Epithelial cell of proximal tubule (primary cell): ENCODE results near the gene PIK3C2A. TPM values are rescaled to one million over a fixed set of nuclear protein-coding genes. Genes with fewer than 3 reads are reported as not detected.
"Not testable (repeated sequence)": the region's sequence is repeated elsewhere in the genome, so short reads cannot be mapped to it uniquely, and the experiment has no call there.

Experiments
- DNase-seq: peaks from one replicate; pipeline ENCODE4 v3.0.0-alpha.2; 2011; ENCODE audit warnings: low read depth
- H3K4me3 ChIP-seq: 2 replicates; pipeline ENCODE4 v1.5.1; 2011; ENCODE audit warnings: low read depth, mild to moderate bottlenecking, low read length
- total RNA-seq: library from RNA; depleted of rRNA; stranded (reverse); fragments of >200 nt; gene quantifications from 2 replicates; pipeline ENCODE4 v1.2.3, GENCODE V29; 2015
- TF ChIP-seq, protein P1 (sequence below): conservative IDR thresholded peaks from 2 replicates; pipeline ENCODE4 v1.5.1; 2012; ENCODE audit warnings: low read depth, mild to moderate bottlenecking, low read length

Gene PIK3C2A
- total RNA-seq, 1 donor from 2014 or later: 37.5 TPM

DNA sequence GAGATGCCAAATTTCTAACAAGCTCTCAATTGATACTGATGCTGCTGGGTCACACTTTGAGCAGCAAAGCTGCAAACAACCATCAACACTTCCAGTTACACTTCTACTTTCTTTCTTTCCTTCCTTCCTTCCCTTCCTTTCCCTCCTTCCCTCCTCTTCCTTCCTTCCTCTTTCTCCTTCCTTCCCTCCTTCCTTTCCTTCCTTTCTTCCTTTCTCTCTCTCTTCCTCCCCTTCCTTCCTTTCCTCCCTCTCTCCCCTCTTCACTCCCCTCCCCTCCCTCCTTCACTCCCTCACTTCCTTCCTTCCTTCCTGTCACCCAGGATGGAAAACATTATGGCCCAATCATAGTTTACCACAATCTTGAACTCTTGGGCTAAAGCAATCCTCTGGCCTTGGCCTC is 33.0 kb upstream of the PIK3C2A start:
- no peak overlapping the region for H3K4me3 ChIP-seq
- DNase-seq: no peak

DNA sequence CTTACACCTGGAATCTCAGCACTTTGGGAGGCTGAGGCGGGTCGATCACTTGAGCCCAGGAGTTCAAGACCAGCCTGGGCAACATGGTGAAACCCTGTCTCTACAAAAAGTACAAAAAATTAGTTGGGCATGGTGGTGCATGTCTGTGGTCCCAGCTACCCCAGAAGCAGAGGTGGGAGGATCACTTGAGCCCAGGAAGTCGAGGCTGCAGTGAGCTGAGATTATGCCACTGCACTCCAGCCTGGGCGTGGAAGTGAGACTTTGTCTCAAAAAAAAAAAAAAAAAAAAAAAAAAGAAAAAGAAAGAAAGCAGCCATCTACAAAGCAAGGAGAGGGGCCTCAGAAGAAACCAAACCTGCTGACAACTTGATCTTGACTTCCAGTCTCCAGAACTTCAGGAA is 32.1 kb upstream of the PIK3C2A start:
- H3K4me3 ChIP-seq, DNase-seq: not testable (repeated sequence)

More for the DNA sequence above, 33.0 kb upstream of the PIK3C2A start:
- TF ChIP-seq, protein P1, sequence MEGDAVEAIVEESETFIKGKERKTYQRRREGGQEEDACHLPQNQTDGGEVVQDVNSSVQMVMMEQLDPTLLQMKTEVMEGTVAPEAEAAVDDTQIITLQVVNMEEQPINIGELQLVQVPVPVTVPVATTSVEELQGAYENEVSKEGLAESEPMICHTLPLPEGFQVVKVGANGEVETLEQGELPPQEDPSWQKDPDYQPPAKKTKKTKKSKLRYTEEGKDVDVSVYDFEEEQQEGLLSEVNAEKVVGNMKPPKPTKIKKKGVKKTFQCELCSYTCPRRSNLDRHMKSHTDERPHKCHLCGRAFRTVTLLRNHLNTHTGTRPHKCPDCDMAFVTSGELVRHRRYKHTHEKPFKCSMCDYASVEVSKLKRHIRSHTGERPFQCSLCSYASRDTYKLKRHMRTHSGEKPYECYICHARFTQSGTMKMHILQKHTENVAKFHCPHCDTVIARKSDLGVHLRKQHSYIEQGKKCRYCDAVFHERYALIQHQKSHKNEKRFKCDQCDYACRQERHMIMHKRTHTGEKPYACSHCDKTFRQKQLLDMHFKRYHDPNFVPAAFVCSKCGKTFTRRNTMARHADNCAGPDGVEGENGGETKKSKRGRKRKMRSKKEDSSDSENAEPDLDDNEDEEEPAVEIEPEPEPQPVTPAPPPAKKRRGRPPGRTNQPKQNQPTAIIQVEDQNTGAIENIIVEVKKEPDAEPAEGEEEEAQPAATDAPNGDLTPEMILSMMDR: no peak

DNA sequence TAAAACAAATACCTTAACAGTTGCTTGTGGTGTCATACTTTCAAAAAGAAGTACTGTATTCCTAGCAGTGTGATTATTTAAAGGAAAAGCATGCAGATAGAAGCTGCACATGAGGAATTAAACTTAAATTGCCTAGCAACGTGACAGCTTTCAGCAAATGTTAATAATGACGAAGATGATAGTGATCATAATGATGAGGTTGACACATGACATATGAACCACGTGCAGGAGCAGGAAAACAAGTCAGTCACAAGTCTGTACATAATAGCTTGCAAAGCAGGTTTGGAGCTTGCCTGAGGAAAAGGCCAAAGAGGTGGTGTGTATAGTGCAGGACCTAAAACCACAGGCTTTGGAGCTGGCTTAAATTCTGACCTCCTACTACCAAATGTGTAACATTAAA is 30.6 kb upstream of the PIK3C2A start:
- no peak for DNase-seq
- TF ChIP-seq, protein P1: no peak
- no peak overlapping the region for H3K4me3 ChIP-seq

DNA sequence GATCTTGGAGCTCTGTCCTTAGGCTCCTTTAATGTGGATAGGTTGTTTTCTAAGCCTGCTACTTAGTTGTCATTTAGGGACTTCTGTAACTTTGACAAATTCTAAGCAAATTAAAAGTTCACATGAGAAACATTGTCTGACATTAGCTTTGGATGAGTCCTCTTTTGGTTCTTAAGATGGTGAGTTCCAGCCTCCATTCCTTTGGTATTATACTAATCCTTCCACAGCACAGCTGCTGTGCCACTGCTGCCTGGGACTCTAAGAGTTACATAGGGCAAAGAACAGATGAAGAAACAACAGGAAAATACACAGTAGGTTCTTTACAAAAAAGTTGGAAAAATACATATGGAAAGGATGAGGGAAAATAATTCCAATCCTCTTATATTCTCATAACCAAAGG is 25.3 kb upstream of the PIK3C2A start:
- TF ChIP-seq, protein P1: no peak

DNA sequence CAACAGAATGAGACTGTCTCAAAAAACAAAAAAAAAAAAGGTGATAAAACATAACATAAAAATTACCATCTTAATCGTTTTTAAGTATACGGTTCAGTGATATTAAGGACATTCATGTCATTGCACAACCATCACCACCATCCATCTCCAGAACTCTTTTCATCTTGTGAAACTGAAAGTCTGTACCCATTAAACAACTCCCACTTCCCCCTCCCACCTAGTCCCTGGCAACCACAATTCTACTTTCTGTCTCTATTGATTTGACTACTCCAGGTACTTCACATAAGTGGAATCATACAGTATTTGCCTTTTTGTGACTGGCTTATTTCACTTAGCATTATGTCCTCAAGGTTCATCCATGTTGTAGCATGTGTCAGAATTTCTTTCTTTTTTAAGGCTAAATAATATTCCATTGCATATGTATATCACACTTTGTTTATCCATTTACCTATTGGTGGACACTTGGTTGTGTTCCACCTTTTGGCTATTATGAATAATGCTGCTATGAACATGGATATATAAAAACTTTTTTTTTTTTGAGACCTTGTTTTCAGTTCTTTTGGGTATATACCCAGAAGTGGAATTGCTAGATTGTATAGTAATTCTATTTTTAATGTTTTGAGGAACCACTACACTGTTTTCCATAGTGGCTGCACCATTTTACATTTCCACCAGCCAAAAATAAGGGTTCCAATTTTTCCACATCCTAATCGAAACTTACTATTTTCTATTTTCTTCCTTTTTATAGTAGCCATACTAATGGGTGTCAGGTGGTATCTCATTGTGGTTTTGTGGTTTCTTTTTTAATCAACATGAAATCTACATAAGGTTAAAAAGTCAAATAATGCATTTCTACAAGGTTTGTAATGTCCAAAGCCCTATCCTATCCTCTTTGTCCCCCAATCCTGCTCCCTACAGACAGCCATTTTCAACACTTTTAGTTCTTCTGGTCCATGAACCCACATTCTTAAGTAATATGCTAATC is 23.4 kb upstream of the PIK3C2A start:
- H3K4me3 ChIP-seq: no peak overlapping the region
- no peak for DNase-seq
- TF ChIP-seq, protein P1: no peak

More for the DNA sequence above, 25.3 kb upstream of the PIK3C2A start:
- no peak for DNase-seq
- H3K4me3 ChIP-seq: no peak overlapping the region

DNA sequence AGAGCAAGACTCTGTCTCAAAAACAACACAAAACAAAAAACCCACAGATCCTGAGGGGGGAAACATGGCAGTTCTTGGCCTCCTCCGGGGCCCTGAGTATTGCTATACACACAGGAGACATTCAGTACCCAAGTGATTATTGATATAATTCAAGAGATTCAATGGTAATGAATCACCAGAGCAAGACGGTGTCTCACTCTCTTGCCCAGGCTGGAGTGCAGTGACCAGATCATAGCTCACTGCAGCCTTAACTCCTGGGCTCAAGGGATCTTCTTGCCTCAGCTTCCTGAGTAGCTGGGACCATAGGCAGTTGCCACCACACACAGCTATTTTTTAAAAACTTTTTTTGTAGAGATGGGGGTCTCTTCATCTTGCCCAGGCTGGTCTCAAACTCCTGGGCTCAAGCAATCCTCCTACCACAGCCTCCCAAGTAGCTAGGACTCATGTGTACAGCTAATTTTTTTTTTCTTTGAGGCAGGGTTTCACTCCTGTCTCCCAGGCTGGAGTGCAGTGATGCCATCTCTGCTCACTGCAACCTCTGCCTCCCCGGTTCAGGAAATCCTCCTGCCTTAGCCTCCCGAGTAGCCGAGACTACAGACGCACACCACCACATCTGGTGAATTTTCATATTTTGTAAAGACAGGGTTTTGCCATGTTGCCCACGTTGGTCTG is 21.8 kb upstream of the PIK3C2A start:
- no peak for DNase-seq
- H3K4me3 ChIP-seq: no peak overlapping the region
- TF ChIP-seq, protein P1: no peak

DNA sequence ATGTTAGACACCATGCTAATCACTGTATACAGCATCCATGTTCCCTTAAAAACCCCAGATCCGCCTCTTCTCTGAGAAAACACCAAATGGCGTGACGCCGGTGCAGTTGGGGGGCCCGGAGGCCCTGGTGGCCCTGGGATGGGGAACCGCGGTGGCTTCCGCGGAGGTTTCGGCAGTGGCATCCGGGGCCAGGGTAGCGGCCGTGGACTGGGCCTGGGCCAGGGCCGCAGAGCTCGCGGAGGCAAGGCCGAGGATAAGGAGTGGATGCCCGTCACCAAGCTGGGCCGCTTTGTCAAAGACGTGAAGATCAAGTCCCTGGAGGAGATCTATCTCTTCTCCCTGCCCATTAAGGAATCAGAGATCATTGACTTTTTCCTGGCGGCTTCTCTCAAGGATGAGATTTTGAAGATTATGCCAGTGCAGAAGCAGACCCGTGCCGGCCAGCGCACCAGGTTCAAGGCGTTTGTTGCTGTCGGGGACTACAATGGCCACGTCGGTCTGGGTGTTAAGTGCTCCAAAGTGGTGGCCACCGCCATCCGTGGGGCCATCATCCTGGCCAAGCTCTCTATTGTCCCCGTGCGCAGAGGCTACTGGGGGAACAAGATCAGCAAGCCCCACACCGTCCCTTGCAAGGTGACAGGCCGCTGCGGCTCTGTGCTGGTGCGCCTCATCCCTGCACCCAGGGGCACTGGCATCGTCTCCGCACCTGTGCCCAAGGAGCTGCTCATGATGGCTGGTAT is 20.6 kb upstream of the PIK3C2A start:
- H3K4me3 ChIP-seq, DNase-seq: not testable (repeated sequence)
